ENCODE data around the gene WDR7. TPM values are rescaled to one million over a fixed set of nuclear protein-coding genes. Genes with fewer than 3 reads are reported as not detected.

Gene WDR7
- total and polyA plus RNA-seq, 2 experiments from 2014 or later: 5.9 to 19.0 TPM

DNA sequence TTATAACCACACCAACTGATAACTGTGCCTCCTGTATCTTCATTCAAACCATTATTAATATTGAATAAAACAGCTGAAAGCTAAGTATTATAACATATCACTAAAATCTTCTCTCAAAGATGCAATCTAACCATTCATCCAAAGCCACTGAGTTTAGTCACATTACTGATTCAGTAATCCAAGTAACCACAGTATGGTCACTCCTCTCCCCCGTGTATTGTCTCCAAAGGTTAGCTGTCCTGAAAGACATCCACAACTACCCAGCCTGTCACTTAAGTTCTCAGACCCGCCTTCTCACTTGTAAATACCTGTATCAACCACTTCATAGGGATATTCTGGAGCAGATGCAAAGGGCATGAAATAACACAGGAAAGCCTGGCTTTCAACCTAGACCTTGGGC, 282.3 kb downstream of the WDR7 start:
- no peaks in the 10 kb centered on the region for H4K20me1 ChIP-seq (ENCODE audit: insufficient read depth, poor library complexity, severe bottlenecking)
- H3K79me2 ChIP-seq: no peaks in the 10 kb centered on the region
- H3K27ac ChIP-seq: no peak overlapping the region
- no peaks in the 10 kb centered on the region for H3K9me2 ChIP-seq (replicated peaks; ENCODE audit: insufficient read depth)
- no peak overlapping the region for H2AFZ ChIP-seq
- no peaks in the 10 kb centered on the region for H3K9me3 ChIP-seq (ENCODE audit: low read depth)
- no peak for DNase-seq (ENCODE audit: low spot score)
- no peaks in the 10 kb centered on the region for H3K27me3 ChIP-seq
- H3K36me3 ChIP-seq (replicated peaks; ENCODE audit: insufficient read depth, low read depth): no peaks in the 10 kb centered on the region
- no peaks in the 10 kb centered on the region for H3K4me1 ChIP-seq (ENCODE audit: insufficient read depth)
- H3K4me3 ChIP-seq: no peak overlapping the region
- no peak overlapping the region for H3K4me2 ChIP-seq
- TF ChIP-seq EZH2 (IDR thresholded peaks at IDR 0.05; ENCODE audit: borderline replicate concordance) (no peak), EZH2phosphoT487 (IDR thresholded peaks at IDR 0.05; ENCODE audit: low read depth, severe bottlenecking, unreplicated experiment) (no peak)
- TF ChIP-seq, protein P1, sequence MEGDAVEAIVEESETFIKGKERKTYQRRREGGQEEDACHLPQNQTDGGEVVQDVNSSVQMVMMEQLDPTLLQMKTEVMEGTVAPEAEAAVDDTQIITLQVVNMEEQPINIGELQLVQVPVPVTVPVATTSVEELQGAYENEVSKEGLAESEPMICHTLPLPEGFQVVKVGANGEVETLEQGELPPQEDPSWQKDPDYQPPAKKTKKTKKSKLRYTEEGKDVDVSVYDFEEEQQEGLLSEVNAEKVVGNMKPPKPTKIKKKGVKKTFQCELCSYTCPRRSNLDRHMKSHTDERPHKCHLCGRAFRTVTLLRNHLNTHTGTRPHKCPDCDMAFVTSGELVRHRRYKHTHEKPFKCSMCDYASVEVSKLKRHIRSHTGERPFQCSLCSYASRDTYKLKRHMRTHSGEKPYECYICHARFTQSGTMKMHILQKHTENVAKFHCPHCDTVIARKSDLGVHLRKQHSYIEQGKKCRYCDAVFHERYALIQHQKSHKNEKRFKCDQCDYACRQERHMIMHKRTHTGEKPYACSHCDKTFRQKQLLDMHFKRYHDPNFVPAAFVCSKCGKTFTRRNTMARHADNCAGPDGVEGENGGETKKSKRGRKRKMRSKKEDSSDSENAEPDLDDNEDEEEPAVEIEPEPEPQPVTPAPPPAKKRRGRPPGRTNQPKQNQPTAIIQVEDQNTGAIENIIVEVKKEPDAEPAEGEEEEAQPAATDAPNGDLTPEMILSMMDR (IDR thresholded peaks at IDR 0.05; ENCODE audit: poor library complexity): no peak
- WGBS (ENCODE audit: low lambda C conversion rate, missing lambda C conversion rate): 92% methylated on average over 2 of the region's 2 CpGs

DNA sequence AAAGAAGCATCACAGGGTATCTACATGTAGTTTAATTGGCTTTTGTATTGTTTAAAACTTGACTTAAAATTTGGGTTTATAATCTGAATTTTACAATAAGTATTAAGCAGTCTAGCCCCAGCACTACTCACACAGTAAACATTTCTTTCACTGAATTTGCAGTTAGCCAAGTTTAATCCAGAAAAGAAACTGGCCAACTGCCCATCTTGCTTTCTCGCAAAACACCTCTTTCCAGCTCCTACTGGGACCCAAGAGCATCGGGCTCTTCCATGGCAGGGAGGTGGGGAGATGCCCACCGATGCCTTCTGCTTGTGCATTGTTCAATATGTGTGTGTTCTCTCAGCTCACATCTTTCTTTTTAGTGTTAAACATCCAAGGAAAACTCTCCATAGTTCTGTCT, 283.0 kb downstream of the WDR7 start:
- no peaks in the 10 kb centered on the region for H3K36me3 ChIP-seq (replicated peaks; ENCODE audit: insufficient read depth, low read depth)
- no peak overlapping the region for H3K4me2 ChIP-seq
- TF ChIP-seq EZH2phosphoT487 (IDR thresholded peaks at IDR 0.05; ENCODE audit: low read depth, severe bottlenecking, unreplicated experiment) (no peak), EZH2 (IDR thresholded peaks at IDR 0.05; ENCODE audit: borderline replicate concordance) (no peak)
- TF ChIP-seq, protein P1 (IDR thresholded peaks at IDR 0.05; ENCODE audit: poor library complexity): no peak
- H4K20me1 ChIP-seq (ENCODE audit: insufficient read depth, poor library complexity, severe bottlenecking): no peaks in the 10 kb centered on the region
- no peak overlapping the region for H3K27ac ChIP-seq
- WGBS (ENCODE audit: low lambda C conversion rate, missing lambda C conversion rate): 87% methylated on average over 3 of the region's 3 CpGs
- DNase-seq (ENCODE audit: low spot score): no peak
- no peaks in the 10 kb centered on the region for H3K9me2 ChIP-seq (replicated peaks; ENCODE audit: insufficient read depth)
- no peaks in the 10 kb centered on the region for H3K79me2 ChIP-seq
- no peaks in the 10 kb centered on the region for H3K9me3 ChIP-seq (ENCODE audit: low read depth)
- H3K4me3 ChIP-seq: no peak overlapping the region
- H3K4me1 ChIP-seq (ENCODE audit: insufficient read depth): no peaks in the 10 kb centered on the region
- H3K27me3 ChIP-seq: no peaks in the 10 kb centered on the region
- H2AFZ ChIP-seq: no peak overlapping the region

DNA sequence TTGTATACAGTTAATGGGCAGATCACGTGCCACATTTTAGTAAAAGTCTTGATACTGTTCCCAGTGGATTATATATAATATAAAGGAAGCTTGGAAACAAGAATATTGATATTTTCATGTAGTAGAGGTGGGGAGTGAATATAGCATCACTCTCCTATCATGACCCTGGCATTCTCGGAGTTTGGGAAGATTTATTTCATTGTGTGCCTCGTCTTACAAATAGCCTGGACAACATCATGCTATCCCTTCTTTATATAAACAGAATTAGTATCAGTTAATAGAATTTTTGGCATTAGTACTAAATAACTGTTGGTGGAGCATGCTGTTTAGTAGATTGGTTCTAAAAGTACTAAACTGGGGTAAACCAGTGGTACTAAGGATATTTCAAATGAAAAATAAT, 283.7 kb downstream of the WDR7 start:
- WGBS (ENCODE audit: low lambda C conversion rate, missing lambda C conversion rate): 87% methylated on average over 3 of the region's 3 CpGs
- no peak overlapping the region for H2AFZ ChIP-seq
- no peak for DNase-seq (ENCODE audit: low spot score)

More for the DNA sequence above, 283.7 kb downstream of the WDR7 start:
- H4K20me1 ChIP-seq (ENCODE audit: insufficient read depth, poor library complexity, severe bottlenecking): no peaks in the 10 kb centered on the region
- H3K9me2 ChIP-seq (replicated peaks; ENCODE audit: insufficient read depth): no peaks in the 10 kb centered on the region
- H3K79me2 ChIP-seq: no peaks in the 10 kb centered on the region
- H3K27me3 ChIP-seq: no peaks in the 10 kb centered on the region
- H3K4me3 ChIP-seq: no peak overlapping the region
- no peaks in the 10 kb centered on the region for H3K36me3 ChIP-seq (replicated peaks; ENCODE audit: insufficient read depth, low read depth)
- no peak overlapping the region for H3K27ac ChIP-seq
- H3K4me1 ChIP-seq (ENCODE audit: insufficient read depth): no peaks in the 10 kb centered on the region
- no peaks in the 10 kb centered on the region for H3K9me3 ChIP-seq (ENCODE audit: low read depth)
- TF ChIP-seq EZH2 (IDR thresholded peaks at IDR 0.05; ENCODE audit: borderline replicate concordance) (no peak), EZH2phosphoT487 (IDR thresholded peaks at IDR 0.05; ENCODE audit: low read depth, severe bottlenecking, unreplicated experiment) (no peak)
- TF ChIP-seq, protein P1 (IDR thresholded peaks at IDR 0.05; ENCODE audit: poor library complexity): no peak
- no peak overlapping the region for H3K4me2 ChIP-seq
